ENCODE data around the gene SH3TC1.

SH3TC1 gene

GRCh38 chr4:8181844-8182243 lies 17.2 kb upstream of the SH3TC1 start:
- ATAC-seq, result no peak

- ATAC-seq, result no peak
Observed at GRCh38 chr4:8182294-8182693, 16.8 kb upstream of the SH3TC1 start.

GRCh38 chr4:8182858-8183725 lies 16.0 kb upstream of the SH3TC1 start:
- no peak for ATAC-seq

- no peak for ATAC-seq
Observed at GRCh38 chr4:8184061-8184460, 15.0 kb upstream of the SH3TC1 start.

GRCh38 chr4:8185295-8185694 lies 13.8 kb upstream of the SH3TC1 start:
- no peak for ATAC-seq

- ATAC-seq, result no peak
Observed at GRCh38 chr4:8185930-8186329, 13.2 kb upstream of the SH3TC1 start.

GRCh38 chr4:8188085-8188484 lies 11.0 kb upstream of the SH3TC1 start:
- ATAC-seq, result no peak

GRCh38 chr4:8188743-8189550 lies 10.1 kb upstream of the SH3TC1 start:
- ATAC-seq, result no peak

- ATAC-seq, result no peak
Observed at GRCh38 chr4:8189551-8190466, 9.3 kb upstream of the SH3TC1 start.

- no peak for ATAC-seq
Observed at GRCh38 chr4:8191136-8191747, 7.8 kb upstream of the SH3TC1 start.

GRCh38 chr4:8192748-8193738 lies 6.0 kb upstream of the SH3TC1 start:
- ATAC-seq, result peak in 1 of 2 donors; percentile 61

GRCh38 chr4:8194306-8195242 lies 4.5 kb upstream of the SH3TC1 start:
- no peak for ATAC-seq

GRCh38 chr4:8195431-8195830 lies 3.7 kb upstream of the SH3TC1 start:
- no peak for ATAC-seq

- no peak for ATAC-seq
Observed at GRCh38 chr4:8195841-8196458, 3.1 kb upstream of the SH3TC1 start.

- ATAC-seq, result no peak
Observed at GRCh38 chr4:8197521-8197920, 1.6 kb upstream of the SH3TC1 start.

- no peak for ATAC-seq
Observed at GRCh38 chr4:8198206-8198905, 734 bp upstream of the SH3TC1 start.

GRCh38 chr4:8199594-8200301 lies 658 bp downstream of the SH3TC1 start:
- peak; percentile 24 to 26 for ATAC-seq

Data from activated CD4-positive, CD25-positive, alpha-beta regulatory T cell treated with anti-CD3 and anti-CD28 coated beads, Interleukin-2, amount 50 U/mL, for 24 hours (primary cell).